HTR-8/SVneo (cell line): ENCODE results near the gene SCNN1B.
"Not testable (repeated sequence)": the region's sequence is repeated elsewhere in the genome, so short reads cannot be mapped to it uniquely, and the experiment has no call there.

Source experiments
- DNase-seq: peaks from one replicate; pipeline ENCODE4 v3.0.0; 2011; ENCODE audit warnings: low spot score, mixed read lengths; ENCODE audit not compliant: insufficient read length
- FAIRE-seq: peaks from 2 replicates; lab custom pipeline; 2011; peaks lifted over from hg19 to GRCh38; lab: Jason Lieb, UNC

SCNN1B gene, protein sequence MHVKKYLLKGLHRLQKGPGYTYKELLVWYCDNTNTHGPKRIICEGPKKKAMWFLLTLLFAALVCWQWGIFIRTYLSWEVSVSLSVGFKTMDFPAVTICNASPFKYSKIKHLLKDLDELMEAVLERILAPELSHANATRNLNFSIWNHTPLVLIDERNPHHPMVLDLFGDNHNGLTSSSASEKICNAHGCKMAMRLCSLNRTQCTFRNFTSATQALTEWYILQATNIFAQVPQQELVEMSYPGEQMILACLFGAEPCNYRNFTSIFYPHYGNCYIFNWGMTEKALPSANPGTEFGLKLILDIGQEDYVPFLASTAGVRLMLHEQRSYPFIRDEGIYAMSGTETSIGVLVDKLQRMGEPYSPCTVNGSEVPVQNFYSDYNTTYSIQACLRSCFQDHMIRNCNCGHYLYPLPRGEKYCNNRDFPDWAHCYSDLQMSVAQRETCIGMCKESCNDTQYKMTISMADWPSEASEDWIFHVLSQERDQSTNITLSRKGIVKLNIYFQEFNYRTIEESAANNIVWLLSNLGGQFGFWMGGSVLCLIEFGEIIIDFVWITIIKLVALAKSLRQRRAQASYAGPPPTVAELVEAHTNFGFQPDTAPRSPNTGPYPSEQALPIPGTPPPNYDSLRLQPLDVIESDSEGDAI

DNA sequence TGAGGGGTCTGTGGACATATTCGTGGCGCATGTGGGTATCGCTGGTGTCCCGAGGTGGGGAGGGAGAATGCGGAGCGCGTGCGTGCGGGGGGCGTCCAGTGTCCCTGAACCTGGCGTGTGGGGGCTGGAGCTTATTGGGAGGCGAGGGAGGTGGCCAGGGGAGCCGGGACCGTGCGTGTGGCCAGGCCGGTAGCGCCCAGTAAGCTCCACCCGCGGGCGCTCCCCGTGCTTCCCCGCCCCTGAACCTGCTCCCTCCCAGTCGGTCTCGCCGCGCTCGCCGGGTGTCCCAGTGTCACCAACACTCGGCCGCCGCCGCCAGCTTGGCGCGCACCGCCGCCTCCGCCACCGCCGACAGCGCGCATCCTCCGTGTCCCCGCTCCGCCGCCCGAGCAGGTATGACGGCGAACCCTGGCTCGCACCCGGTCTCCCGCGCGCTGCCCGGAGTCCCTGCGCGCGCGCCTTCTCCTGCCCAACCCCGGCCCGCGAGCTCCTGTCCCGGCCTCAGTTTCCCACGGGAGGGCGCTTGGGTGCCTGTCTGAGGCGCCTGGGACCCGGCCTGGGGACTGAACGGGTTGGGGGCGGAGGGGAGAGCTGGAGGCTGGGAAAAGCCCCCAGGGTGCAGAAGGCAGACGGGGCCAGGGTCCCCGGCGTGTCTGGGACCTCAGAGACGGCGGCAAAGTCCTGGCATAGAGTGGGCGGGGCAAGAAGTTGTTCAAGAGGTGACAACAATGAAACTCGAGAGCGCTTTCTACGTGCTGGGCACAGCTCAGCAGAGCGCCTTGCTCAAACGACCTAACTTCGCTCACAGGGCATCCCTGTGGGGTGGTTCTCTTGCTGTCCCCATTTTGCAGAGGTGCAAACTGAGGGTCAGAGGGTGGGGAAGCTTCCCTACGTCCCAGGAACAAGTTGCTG is at the start of gene SCNN1B:
Gene SCNN1B (plus strand): TSS at position 258 of the 912 bp plus-strand sequence. CDS start 46,298 bp downstream, outside the sequence.
- DNase-seq = no peak
- no peak for FAIRE-seq

DNA sequence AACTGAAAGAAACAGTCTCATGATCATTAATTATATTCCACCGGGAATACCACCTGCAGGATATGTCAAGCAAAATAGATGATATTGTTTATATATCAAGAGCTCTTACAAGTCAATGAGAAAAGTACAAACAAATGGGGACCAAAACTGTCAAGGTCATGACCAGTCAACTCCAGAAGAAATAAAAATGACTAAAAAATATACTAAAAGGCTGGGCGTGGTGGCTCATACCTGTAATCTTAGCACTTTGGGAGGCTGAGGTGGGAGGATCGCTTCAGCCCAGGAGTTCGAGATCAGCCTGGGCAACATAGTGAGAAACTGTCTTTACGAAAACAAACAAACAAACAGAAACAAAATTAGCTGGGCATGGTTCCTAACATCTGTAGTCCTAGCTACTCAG is 49.8 kb upstream of the SCNN1B start:
- DNase-seq (no peak), FAIRE-seq (no peak)

DNA sequence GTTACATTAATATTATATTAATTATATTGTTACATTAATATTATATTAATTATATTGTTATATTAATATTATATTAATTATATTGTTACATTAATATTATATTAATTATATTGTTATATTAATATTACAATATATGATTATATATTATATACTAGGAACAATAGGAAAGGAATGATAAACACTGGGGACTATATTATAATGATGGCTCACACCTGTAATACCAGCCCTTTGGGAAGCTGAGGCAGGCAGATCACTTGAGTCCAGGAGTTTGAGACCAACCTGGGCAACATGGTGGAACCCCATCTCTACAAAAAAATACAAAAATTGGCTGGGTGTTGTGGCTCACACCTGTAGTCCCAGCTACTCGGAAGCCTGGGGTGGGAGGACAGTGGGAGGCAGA is 48.5 kb upstream of the SCNN1B start:
- DNase-seq, FAIRE-seq: not testable (repeated sequence)

DNA sequence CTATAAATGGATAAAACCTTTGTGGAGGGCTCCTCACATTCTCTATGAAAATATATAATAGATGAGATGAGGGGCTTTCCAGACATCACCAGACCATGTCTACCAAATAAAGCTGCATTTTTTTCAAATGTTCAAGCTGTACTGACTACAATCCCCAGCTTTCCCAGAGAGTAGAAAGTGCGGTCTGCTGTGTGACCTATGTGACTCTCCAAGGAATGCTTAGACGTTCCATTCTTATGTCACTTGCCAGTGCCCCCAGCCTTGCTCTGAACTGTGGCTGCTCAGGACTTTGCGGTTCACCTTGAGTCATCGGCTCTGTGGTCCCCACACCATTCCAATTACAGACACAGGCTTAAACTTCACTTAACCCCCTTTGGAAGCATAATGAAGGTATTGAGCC is 47.8 kb upstream of the SCNN1B start:
- no peak for FAIRE-seq
- DNase-seq = peak; percentile 8

DNA sequence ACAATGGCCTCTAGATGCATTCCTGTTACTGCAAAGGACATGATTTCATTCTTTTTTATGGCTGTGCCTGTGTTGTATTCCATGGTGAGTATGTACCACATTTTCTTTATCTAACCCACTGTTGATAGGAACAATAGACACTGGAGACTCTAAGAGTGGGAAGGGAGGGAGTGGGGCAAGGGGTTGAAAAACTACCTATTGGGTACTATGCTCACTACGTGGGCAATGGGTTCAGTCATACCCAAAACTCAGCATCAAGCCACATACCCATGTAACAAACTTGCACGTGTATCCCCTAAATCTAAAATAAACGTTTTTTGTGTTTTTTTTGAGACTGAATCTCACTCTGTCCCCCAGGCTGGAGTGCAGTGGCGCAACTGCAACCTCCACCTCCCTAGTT is 47.1 kb upstream of the SCNN1B start:
- FAIRE-seq (no peak), DNase-seq (no peak)

DNA sequence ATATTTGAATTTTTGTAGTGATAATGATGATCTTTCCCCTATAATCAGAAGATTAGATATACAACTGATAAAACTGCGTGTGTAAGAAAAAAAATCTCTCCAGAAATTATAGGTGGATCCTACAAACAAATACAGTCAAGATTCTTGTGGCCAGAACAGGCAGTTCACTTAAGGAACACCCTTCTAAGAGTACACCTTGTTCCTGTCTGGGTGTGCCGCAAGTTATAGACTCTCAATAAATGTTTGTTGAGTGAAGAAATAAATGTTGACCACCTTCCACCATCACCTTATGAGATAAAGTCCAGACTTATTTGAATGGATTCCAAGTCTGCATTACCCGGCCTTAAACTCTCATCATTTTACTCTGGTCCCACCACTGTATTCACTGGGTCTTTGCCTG is 45.7 kb upstream of the SCNN1B start:
- DNase-seq = no peak
- no peak for FAIRE-seq

DNA sequence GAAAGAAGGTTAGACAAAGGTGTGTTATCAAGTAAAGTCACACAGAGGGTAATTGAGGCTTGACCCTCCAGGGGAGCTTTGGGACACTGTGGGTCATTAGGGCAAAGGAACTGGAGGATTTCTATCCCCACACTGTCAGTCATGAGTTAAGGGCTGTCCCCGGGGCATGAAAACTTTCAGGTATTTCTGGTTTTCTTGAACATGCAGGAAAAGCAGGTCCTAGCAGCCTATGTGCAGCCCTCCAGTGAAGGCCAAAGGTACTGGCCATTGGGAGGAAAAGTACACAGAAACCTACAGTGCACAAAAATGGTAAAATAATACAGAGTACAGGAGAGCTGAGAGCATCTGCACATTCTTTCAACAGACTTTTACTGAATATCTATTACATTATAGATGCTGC is 44.4 kb upstream of the SCNN1B start:
- DNase-seq (no peak), FAIRE-seq (no peak)

DNA sequence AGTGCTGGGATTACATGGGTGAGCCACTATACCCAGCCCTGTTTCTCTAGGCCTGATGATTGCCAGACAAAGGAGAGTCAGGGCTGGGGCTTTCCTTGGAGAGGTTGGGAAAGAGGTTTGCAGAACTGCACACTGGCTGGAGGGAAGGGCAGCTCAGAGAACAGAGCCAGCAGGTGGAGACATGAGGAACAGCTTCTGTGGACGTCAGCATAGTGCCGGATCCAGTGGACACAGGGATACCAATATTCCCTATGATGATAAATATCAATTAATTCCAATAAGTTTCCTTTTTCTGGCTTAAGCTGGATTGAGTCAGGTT is 43.2 kb upstream of the SCNN1B start:
- DNase-seq (no peak), FAIRE-seq (no peak)

DNA sequence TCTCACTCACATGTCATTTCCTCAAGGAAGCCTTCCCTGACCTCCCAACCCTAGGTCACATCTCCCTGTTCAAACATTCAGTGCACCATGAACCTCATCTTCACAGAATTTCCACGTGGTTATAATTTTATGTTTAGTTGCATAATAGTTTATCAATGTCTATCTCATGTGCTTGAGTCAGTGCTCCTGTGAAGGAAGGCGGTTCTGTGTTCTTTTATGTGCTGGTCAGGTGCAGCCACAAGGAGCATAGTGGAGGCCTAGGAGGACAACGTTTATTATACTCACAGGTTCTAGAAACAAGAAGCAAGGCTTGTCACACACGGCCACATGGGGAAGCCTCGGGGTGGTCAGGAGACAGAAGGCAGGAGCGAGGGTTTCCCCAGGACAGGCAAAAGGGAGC is 34.5 kb upstream of the SCNN1B start:
- FAIRE-seq = no peak
- DNase-seq = no peak

DNA sequence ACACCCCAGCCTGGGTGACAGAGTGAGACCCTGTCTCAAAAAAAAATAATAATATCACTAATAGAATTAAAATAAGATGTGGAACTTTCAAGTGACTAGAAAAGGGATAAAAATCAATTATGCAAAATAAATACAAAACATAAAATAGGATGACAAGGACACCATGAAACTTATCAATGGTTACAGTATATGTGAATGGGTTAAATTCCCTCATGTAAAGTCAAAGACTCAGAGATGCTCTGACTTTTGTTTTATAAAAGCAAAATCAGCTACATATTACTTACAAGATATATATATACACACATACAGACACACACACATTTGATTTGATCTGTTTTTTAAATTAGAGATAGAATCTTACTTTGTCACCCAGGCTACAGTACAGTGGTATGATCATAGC is 33.5 kb upstream of the SCNN1B start:
- no peak for DNase-seq
- FAIRE-seq = no peak

DNA sequence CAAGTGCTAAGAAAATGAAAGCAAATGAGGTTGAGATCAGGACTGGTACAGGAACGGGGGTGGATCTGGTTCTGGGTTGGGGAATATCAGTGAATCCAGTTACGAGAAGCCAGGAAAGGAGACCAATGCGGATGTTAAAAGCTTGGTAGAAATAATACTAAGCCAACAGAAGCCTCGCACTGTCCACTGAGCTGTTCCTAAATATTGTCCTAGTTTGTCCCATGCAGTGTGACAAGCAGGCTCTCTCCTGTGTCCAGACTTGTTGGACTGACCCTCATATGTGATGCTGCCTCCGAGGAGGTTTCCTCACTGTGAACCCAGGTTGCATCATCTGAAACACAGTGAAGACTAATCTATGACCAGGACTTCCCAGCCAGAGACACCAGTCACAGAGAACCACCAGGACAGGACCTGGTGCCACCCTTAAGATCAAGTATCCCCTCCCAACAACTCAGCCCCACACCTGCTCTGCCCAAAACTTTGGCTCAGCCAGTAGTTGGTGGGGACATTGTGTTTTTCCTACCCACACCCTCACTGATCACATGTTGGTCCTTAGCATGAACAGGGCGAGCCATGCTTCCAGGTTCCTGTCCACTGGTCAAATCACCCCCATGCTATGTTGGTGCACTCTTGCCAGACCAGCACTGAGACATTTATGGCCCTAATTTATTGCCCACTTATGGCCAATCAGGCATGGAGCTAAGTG is 32.7 kb upstream of the SCNN1B start:
- FAIRE-seq (no peak), DNase-seq (no peak)

DNA sequence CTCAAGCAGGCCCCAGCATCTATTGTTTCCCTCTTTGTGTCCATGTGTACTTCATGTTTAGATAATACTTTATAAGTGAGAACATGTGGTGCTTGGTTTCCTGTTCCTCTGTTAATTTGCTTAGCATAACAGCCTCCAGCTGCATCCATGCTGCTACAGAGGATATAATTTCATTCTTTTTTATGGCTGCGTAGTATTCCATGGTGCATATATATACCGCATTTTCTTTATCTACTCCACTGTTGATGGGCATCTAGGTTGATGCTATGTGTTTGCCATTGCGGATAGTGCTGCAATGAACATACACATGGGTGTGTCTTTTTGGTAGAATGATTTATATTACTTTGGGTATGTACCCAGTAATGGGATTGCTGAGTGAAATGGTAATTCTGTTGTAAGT is 31.4 kb upstream of the SCNN1B start:
- DNase-seq (no peak), FAIRE-seq (no peak)

DNA sequence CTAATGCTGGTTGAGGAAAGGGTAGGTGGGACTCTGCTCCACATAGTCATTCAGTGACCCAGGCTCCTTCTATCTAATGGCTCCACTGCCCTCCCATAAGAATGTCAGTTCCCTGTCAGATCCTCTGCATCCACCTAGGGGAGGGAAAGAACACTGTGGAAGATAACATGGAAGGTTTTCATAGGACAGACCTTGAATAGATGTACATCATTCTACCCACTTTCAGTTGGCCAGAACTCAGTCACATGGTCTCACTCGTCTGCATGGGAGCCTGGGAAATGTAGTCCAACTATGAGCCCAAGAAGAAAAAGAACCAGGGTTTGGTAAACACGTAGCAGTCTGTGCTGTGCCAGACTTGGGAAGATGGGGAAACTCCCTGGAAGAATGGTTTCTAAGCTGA is 27.1 kb upstream of the SCNN1B start:
- DNase-seq (no peak), FAIRE-seq (no peak)

DNA sequence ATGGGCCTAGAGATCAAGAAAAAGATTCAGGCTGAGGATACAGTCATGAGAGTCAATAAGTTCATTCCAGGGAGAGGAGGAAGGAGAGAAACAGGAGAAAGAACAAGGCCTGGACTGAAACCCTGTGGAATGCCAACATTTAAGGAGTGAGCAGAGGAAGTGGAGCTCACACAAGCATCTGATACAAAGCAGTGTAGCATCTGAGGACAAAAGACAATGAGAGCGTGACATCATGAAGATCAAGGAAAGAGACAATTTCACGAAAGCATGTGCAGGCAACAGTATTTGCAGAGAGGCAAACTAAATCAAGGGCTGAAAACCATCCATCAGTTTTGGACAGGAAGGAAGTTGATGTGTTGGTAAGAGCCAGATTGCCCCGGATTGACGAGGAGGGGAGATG is 25.3 kb upstream of the SCNN1B start:
- DNase-seq = no peak
- FAIRE-seq = no peak

DNA sequence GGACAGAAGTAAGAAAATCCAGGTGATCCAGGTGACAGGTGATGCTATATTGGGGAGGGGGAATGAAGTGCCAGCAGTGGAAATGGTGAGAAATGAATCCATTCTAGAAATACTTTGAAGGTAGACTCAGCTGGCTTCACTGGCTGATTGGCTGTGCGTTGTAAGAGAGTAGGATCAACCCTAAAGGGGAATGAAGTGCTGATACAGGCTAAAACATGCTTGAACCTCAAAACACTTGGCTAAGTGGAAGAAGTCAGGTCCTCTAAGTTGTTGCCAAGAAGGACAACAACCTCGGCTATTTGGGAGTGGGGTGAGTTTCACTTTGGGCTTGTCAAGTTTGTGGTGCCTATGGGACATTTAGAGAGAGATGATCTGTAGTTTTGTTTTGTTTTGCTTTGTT is 24.1 kb upstream of the SCNN1B start:
- DNase-seq (no peak), FAIRE-seq (no peak)

DNA sequence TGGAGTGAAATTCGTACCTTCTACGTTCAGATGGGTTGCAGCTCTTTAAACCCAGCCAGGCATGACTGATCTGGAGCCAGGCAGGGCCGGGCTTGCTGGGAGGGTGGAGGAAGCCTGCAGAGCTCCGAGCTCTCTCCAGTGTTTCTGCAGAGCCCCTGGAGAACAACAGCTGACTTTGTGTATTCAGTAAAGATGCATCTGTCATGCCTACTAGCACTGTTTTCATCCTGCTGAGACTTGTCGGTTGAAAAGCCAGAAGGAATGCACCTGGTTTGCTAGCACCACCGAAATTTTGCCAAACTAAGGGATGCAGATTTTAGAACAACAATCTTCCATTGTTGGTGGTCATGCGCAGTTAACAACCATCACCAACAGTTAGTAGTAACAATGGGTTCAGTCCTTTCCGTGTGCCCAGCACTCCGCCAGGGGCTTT is 22.4 kb upstream of the SCNN1B start:
- DNase-seq (no peak), FAIRE-seq (no peak)

DNA sequence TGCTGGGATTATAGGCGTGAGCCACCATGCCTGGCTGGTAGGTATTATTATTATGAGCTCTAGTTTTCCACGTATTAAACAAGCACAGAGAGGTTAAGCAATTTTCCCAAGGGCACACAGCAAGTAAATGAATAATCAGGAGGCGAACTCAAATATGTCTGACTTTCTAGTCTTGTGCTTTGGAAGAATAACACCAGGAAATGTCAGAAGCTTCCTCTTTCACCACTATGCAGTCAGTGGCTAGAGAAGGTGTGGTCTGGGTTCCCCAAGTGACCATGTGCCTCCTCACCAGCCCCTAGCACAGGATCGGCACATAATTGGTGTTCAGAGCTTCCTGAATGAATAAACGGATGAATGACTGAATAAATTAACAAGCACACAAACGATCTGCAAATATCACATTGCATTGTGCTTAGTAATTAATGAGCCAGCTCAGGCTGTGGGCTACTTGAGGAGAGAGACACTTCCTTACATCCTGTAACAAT is 21.6 kb upstream of the SCNN1B start:
- DNase-seq (no peak), FAIRE-seq (no peak)

DNA sequence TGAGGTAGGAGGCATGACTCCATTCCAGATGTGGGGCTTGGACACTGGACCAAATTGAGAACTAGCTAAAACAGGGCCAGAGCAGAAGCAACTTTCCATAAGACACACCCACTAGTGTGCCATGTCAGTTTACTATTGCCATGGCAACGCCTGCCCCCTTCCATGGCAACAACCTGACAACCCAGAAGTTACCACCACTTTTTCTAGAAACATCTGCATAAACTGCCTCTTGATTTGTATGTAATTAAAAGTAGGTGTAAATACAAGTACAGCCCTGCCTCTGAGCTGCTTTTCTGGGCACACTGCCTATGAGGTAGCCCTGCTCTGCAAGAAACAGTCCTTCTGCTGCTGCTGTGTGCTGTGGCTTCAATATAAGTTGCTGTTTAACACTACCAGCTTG is 19.5 kb upstream of the SCNN1B start:
- DNase-seq = no peak
- FAIRE-seq = no peak

DNA sequence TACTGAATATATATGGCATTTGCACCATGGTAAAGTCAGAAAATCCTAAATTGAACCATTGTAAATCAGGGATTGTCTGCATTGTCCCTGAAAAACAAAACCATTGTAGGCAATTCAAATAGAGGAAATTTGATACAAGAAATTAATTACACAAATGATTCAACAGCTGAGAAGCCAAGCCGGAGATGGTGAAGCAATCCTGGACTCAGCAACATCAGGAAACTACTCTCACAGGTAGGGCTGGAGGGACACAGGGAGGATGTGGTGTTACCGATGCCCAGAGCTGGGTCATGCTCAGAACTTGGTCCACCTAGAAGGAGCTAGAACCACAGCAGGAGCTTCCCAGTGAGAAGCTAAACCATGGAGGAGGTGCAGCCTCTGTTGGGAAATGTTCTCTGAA is 18.5 kb upstream of the SCNN1B start:
- DNase-seq (no peak), FAIRE-seq (no peak)

DNA sequence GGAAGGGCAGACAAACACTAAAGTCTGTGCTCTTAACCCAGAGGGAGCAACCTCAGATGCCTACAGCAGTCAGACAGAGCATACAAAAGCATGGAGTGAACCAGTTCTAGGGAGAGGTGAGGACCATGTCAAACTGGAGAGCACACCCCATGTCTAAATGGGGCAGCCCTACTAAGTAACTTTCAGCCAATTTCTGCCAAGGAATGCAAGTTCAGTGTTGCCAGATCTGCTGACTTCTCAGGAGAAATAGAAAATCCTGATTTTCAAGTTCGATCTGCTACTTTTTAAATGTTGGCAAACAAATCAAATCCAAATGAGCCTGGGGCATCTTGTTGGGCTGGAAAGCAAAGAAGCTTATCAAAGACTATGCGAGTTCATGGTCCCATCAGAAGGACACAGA is 17.5 kb upstream of the SCNN1B start:
- FAIRE-seq (no peak), DNase-seq (no peak)
